Measurements from ENCODE around the gene GUSB.

The GUSB gene

GRCh38 chr7:65983965-65984658, 2.1 kb upstream of the GUSB start:
- no peak for ATAC-seq
- no peak overlapping the region for H3K4me3 Mint-ChIP-seq
- H3K27me3 Mint-ChIP-seq = no peaks in the 10 kb centered on the region
- no peaks in the 10 kb centered on the region for H3K9me3 Mint-ChIP-seq
- no peak overlapping the region for H3K27ac Mint-ChIP-seq
- peaks cover 16% of the 10 kb centered on the region for H3K4me1 Mint-ChIP-seq
- DNase-seq = no peak
- peaks cover 6% of the 10 kb centered on the region for H3K36me3 Mint-ChIP-seq (ENCODE audit: low read depth)

- Mint-ChIP-seq H3K4me1 (peaks cover 16% of the 10 kb centered on the region), H3K9me3 (no peaks in the 10 kb centered on the region), H3K36me3 (ENCODE audit: low read depth) (peaks cover 14% of the 10 kb centered on the region), H3K27ac (peak overlapping the region; percentile 86), H3K27me3 (no peaks in the 10 kb centered on the region), H3K4me3 (peak overlapping the region; percentile 87)
- DNase-seq (peak; percentile 63), ATAC-seq (peak; percentile 67)
Measured at GRCh38 chr7:65980478-65981250, 1.3 kb downstream of the GUSB start.

- Mint-ChIP-seq H3K4me3 (peak overlapping the region; percentile 87), H3K27ac (no peak overlapping the region), H3K9me3 (no peaks in the 10 kb centered on the region), H3K4me1 (peaks cover 16% of the 10 kb centered on the region), H3K36me3 (ENCODE audit: low read depth) (peaks cover 14% of the 10 kb centered on the region), H3K27me3 (no peaks in the 10 kb centered on the region)
- no peak for ATAC-seq
- DNase-seq = no peak
Measured at GRCh38 chr7:65979583-65980477, 2.2 kb downstream of the GUSB start.

GRCh38 chr7:65978891-65979582, 3.0 kb downstream of the GUSB start:
- no peaks in the 10 kb centered on the region for H3K27me3 Mint-ChIP-seq
- no peak overlapping the region for H3K27ac Mint-ChIP-seq
- DNase-seq (no peak), ATAC-seq (no peak)
- no peaks in the 10 kb centered on the region for H3K9me3 Mint-ChIP-seq
- H3K4me3 Mint-ChIP-seq = no peak overlapping the region
- peaks cover 16% of the 10 kb centered on the region for H3K4me1 Mint-ChIP-seq
- H3K36me3 Mint-ChIP-seq (ENCODE audit: low read depth) = peaks cover 17% of the 10 kb centered on the region

- Mint-ChIP-seq H3K9me3 (no peaks in the 10 kb centered on the region), H3K27me3 (no peaks in the 10 kb centered on the region), H3K36me3 (ENCODE audit: low read depth) (peaks cover 32% of the 10 kb centered on the region), H3K27ac (no peak overlapping the region), H3K4me1 (peaks cover 15% of the 10 kb centered on the region), H3K4me3 (no peak overlapping the region)
- ATAC-seq (no peak), DNase-seq (no peak)
Measured at GRCh38 chr7:65976659-65977196, 5.3 kb downstream of the GUSB start.

- Mint-ChIP-seq H3K9me3 (no peaks in the 10 kb centered on the region), H3K27ac (no peak overlapping the region), H3K36me3 (ENCODE audit: low read depth) (peaks cover 35% of the 10 kb centered on the region), H3K4me1 (peaks cover 14% of the 10 kb centered on the region), H3K27me3 (no peaks in the 10 kb centered on the region), H3K4me3 (no peak overlapping the region)
- DNase-seq (no peak), ATAC-seq (no peak)
Measured at GRCh38 chr7:65975814-65976445, 6.1 kb downstream of the GUSB start.

GRCh38 chr7:65974876-65975275, 7.1 kb downstream of the GUSB start:
- peaks cover 36% of the 10 kb centered on the region for H3K36me3 Mint-ChIP-seq (ENCODE audit: low read depth)

GRCh38 chr7:65974191-65974801, 7.7 kb downstream of the GUSB start:
- DNase-seq (no peak), ATAC-seq (peak; percentile 15)
- Mint-ChIP-seq H3K27ac (no peak overlapping the region), H3K27me3 (no peaks in the 10 kb centered on the region), H3K4me1 (peaks cover 2% of the 10 kb centered on the region), H3K9me3 (no peaks in the 10 kb centered on the region), H3K4me3 (no peak overlapping the region), H3K36me3 (ENCODE audit: low read depth) (peaks cover 42% of the 10 kb centered on the region)

More at GRCh38 chr7:65974876-65975275, 7.1 kb downstream of the GUSB start:
- no peak overlapping the region for H3K4me3 Mint-ChIP-seq
- no peak overlapping the region for H3K27ac Mint-ChIP-seq
- H3K9me3 Mint-ChIP-seq = no peaks in the 10 kb centered on the region
- H3K4me1 Mint-ChIP-seq = peaks cover 6% of the 10 kb centered on the region
- DNase-seq (no peak), ATAC-seq (peak; percentile 22)
- no peaks in the 10 kb centered on the region for H3K27me3 Mint-ChIP-seq

- no peaks in the 10 kb centered on the region for H3K9me3 Mint-ChIP-seq
- no peak overlapping the region for H3K4me3 Mint-ChIP-seq
- no peak overlapping the region for H3K27ac Mint-ChIP-seq
- no peaks in the 10 kb centered on the region for H3K4me1 Mint-ChIP-seq
- DNase-seq (no peak), ATAC-seq (no peak)
- H3K36me3 Mint-ChIP-seq (ENCODE audit: low read depth) = peaks cover 41% of the 10 kb centered on the region
- no peaks in the 10 kb centered on the region for H3K27me3 Mint-ChIP-seq
Measured at GRCh38 chr7:65972976-65973375, 9.0 kb downstream of the GUSB start.

- no peak for DNase-seq
- Mint-ChIP-seq H3K4me1 (no peaks in the 10 kb centered on the region), H3K36me3 (ENCODE audit: low read depth) (peaks cover 52% of the 10 kb centered on the region)
Measured at GRCh38 chr7:65971021-65971420, 11.0 kb downstream of the GUSB start.

GRCh38 chr7:65968256-65969185, 13.5 kb downstream of the GUSB start:
- peak overlapping the region; percentile 65 for H3K27ac Mint-ChIP-seq

More at GRCh38 chr7:65971021-65971420, 11.0 kb downstream of the GUSB start:
- no peaks in the 10 kb centered on the region for H3K27me3 Mint-ChIP-seq
- H3K4me3 Mint-ChIP-seq = no peak overlapping the region
- no peak for ATAC-seq
- no peak overlapping the region for H3K27ac Mint-ChIP-seq
- no peaks in the 10 kb centered on the region for H3K9me3 Mint-ChIP-seq

GRCh38 chr7:65967361-65968155, 14.5 kb downstream of the GUSB start:
- Mint-ChIP-seq H3K4me1 (no peaks in the 10 kb centered on the region), H3K4me3 (no peak overlapping the region), H3K9me3 (no peaks in the 10 kb centered on the region), H3K27me3 (no peaks in the 10 kb centered on the region), H3K27ac (peak overlapping the region; percentile 46), H3K36me3 (ENCODE audit: low read depth) (peaks cover 54% of the 10 kb centered on the region)
- ATAC-seq = no peak
- DNase-seq = no peak

More at GRCh38 chr7:65968256-65969185, 13.5 kb downstream of the GUSB start:
- Mint-ChIP-seq H3K9me3 (no peaks in the 10 kb centered on the region), H3K27me3 (no peaks in the 10 kb centered on the region), H3K36me3 (ENCODE audit: low read depth) (peaks cover 55% of the 10 kb centered on the region), H3K4me1 (no peaks in the 10 kb centered on the region), H3K4me3 (no peak overlapping the region)
- ATAC-seq (no peak), DNase-seq (no peak)

Data from activated naive CD8-positive, alpha-beta T cell treated with anti-CD3 and anti-CD28 coated beads, Interleukin-2, amount 50 U/mL, for 24 hours (primary cell).